C4-2B (cell line): Measurements from ENCODE around the gene RAD18.

ENCODE experiments used
- H3K27ac ChIP-seq: fragments of 450-650 bp; 2 replicates; pipeline ENCODE4 v1.5.1; 2017
- CTCF ChIP-seq: fragments of 450-650 bp; conservative IDR thresholded peaks from 2 replicates; pipeline ENCODE4 v1.5.1; 2017; ENCODE audit warnings: mild to moderate bottlenecking
- ZFX ChIP-seq: fragments of 450-650 bp; IDR thresholded peaks from 2 replicates; pipeline ENCODE4 v1.6.1; 2017

The RAD18 gene

DNA sequence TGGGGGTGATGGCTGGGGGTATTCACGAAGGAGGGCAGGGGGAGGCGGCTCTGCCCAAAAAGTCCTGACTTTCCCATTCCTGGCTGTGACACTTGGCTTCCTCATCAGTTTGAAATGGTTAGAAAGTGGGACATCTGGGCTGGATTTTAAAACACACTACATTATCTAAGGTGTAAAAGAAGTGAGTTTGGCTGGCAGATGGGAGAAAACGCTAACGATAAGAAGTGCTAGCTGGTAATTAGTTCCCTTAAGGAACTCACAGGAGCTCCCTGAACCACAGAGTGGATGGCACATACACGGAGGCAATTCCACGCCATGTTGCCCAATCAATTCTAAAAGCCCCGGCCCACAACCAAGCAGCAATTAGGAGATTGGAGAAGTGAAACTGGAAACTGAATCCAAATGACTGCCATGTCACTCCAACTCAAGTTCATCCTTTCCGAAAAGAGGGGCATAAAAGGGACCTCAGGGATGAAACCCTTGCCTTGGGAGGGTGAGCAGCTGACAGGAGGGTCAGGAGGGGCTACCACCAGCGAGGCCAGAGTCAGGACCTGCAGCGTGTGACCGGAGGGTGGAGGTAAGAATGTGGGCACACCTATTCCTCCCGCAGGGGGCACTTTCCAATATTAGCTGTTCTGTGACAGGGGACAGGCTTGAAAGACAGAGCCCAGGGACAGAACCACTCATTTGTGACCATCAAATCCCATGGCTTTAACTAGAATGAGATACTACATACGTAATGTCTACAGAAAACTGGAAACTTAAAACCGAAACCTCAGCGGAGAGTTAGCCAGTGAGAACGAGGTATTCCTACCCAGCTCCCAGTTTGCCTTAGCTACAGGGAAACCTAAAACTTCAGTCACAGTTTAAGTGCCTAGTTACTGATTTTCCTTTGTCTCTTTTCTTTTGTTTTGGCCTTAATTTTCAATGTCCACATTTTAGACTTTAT is 98.6 kb downstream of the RAD18 start:
- no peak for TF ChIP-seq ZFX
- no peak for TF ChIP-seq CTCF
- H3K27ac ChIP-seq = no peak overlapping the region

DNA sequence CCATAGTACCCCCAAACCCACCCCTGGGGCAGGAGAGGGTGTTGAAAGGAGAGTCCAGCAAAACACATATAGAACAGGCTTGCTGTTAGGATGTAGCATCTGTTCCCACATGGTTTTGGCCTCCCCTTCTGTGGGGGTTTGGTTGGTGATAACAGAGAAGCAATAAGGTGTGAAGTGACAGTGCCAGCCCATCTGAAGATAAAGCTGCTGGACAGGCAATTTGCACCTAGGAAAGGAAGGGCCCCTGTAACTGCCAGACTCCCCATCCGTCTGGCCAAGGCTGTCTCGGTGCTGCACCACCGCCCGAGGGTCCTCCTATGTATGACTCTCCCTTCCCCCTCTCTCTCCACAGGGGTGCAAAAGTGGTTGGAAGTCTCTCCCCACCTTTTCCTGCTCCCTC is 99.4 kb downstream of the RAD18 start:
- no peak overlapping the region for H3K27ac ChIP-seq
- TF ChIP-seq CTCF (no peak), ZFX (no peak)

GRCh38 chr3:8857720-8858367 is 105.4 kb downstream of the RAD18 start:
- TF ChIP-seq ZFX (no peak), CTCF (no peak)
- H3K27ac ChIP-seq = no peak overlapping the region

- no peak overlapping the region for H3K27ac ChIP-seq
- TF ChIP-seq CTCF (no peak), ZFX (no peak)
Measured at GRCh38 chr3:8856721-8857120, 106.6 kb downstream of the RAD18 start.

DNA sequence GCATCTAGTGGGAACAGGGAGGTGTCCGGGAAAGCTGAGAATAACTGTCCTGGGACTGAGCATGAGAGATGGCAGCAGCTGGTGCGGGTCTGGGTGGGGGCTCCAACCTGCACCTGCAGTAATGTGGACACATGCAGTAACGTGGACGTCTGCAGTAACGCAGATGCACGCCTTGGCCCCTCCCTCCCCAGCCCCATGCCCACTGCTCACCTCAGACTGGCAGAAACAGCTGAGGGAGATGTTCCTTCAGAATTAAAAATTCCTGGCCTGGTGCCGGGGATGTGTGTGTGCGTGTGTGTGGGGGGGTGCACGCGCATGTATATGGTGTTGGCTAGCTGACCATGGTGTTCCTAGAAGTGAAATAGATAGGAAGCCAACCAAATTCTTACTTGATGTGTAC is 107.2 kb downstream of the RAD18 start:
- no peak for TF ChIP-seq CTCF
- TF ChIP-seq ZFX = no peak
- H3K27ac ChIP-seq = no peak overlapping the region

GRCh38 chr3:8854656-8855055 is 108.6 kb downstream of the RAD18 start:
- no peak overlapping the region for H3K27ac ChIP-seq

More at GRCh38 chr3:8854656-8855055, 108.6 kb downstream of the RAD18 start:
- TF ChIP-seq ZFX = no peak
- no peak for TF ChIP-seq CTCF
